ENCODE results near the gene AGT.

The AGT gene

GRCh38 chr1:230693777-230694176, 20.1 kb downstream of the AGT start:
- no peak for TF ChIP-seq CTCF (IDR thresholded peaks at IDR 0.05; ENCODE audit: low read depth, low read length)
- no peak for DNase-seq (ENCODE audit: extremely low read depth, low read depth)

DNA sequence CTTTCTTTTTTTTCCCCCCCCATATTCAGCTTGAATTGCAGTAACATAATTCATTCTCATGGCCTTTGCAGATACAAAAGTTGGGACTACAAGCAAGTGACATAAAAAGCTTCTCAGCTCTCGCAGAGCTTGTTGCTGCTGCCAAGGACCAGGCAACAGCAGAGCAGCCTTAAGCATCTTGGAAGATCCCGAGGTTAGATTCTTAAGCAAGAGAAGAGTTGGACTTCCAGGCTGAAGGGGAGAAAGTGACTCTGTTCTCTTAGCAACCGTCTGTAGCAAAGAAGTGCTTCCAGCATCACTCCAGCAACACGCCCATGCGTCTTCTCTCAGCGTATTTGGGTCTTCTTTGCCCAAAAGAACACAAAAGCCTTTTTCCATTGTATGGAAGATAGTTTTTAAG, 20.7 kb downstream of the AGT start:
- DNase-seq (ENCODE audit: extremely low read depth, low read depth): no peak
- no peak for TF ChIP-seq CTCF (IDR thresholded peaks at IDR 0.05; ENCODE audit: low read depth, low read length)

- no peak for DNase-seq (ENCODE audit: extremely low read depth, low read depth)
- no peak for TF ChIP-seq CTCF (IDR thresholded peaks at IDR 0.05; ENCODE audit: low read depth, low read length)
Measured at GRCh38 chr1:230691615-230692014, 22.3 kb downstream of the AGT start.

DNA sequence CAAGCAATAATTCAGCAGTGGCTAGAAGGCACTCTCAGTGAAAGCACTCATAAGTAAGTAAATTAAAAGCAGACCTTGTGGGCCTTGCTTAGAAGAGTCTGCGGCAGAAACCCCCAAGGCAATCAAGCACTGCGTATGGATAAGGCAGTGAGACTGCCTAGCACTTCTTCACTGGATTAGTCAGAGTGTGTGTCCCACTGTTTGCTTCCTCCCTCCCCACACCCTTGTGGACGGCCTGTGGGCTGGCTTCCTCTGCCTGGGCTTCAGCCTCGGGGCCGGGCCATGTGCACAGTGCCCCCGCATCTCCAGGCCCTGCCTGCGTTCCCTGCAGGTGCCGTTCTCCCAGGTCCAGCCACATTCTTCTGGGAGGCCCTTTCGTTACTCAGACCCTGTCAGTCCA, 23.8 kb downstream of the AGT start:
- DNase-seq (ENCODE audit: extremely low read depth, low read depth): no peak

GRCh38 chr1:230686747-230687146, 27.2 kb downstream of the AGT start:
- no peak for TF ChIP-seq CTCF (IDR thresholded peaks at IDR 0.05; ENCODE audit: low read depth, low read length)

More for the DNA sequence above, 23.8 kb downstream of the AGT start:
- no peak for TF ChIP-seq CTCF (IDR thresholded peaks at IDR 0.05; ENCODE audit: low read depth, low read length)

DNA sequence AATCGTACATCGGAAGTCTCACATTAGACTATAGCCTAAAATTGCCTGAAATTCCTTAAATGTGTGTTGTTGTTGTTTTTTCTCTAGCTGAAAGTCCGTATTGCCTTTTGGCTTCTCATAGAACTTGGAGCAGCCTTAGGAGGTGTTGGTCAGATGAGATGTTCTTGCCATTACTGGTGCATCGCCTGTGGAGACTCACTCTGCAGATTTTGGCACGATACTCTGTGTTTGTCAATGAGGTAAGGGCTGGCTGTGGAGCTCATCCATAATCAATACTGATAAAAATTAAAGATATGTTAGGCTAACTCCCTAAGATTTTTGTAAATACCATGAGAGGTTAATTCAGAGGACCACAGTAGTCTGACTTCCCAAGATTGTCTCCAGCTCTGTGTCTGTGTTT, 28.9 kb downstream of the AGT start:
- no peak for TF ChIP-seq CTCF (IDR thresholded peaks at IDR 0.05; ENCODE audit: low read depth, low read length)

More at GRCh38 chr1:230686747-230687146, 27.2 kb downstream of the AGT start:
- no peak for DNase-seq (ENCODE audit: extremely low read depth, low read depth)

DNA sequence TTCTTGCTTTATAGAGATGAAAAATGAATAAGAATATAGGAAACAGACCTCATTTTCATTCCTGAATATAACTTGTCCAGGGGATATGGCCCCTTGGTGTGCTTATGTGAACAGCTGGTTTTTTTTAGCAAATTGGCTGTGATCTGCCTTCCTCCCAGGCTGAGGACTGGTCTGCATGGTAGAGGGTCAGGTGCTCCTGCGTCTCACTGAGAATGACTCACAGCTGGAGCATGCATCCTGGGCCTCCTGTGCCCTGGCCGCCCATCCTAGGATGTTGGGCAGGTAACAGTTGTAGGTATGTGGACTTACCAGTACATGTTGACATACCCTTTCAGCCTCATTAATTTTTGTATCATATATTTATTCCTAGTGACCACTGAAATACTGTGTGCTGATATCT, 29.8 kb downstream of the AGT start:
- no peak for TF ChIP-seq CTCF (IDR thresholded peaks at IDR 0.05; ENCODE audit: low read depth, low read length)
- no peak for DNase-seq (ENCODE audit: extremely low read depth, low read depth)

More for the DNA sequence above, 28.9 kb downstream of the AGT start:
- no peak for DNase-seq (ENCODE audit: extremely low read depth, low read depth)

Data from AG09319 (cell line).